HEK293 (cell line): ENCODE measurements around the gene DOCK4.

ENCODE experiments used
- CTCF ChIA-PET: fragments of 350-600 bp; formaldehyde crosslinking; extraction: SDS; loops from one replicate; lab custom pipeline; 2021; ENCODE audit warnings: antibody characterized with exemption; lab: Yijun Ruan, JAX
- POLR2A ChIA-PET: fragments of 300-600 bp; formaldehyde crosslinking; extraction: SDS; loops from one replicate; lab custom pipeline; 2020; ENCODE audit warnings: antibody characterized with exemption, inconsistent platforms; lab: Yijun Ruan, JAX
- H3K27ac ChIP-seq: fragments of 200-500 bp; sonication (Bioruptor generic); 2 replicates; pipeline ENCODE4 v1.5.1; 2014; ENCODE audit warnings: low read depth, low read length, control low read depth, inconsistent platforms; ENCODE audit errors: extremely low read depth
- H3K36me3 ChIP-seq, 2 experiments: fragments of 200-500 bp in 1 of 2; sonication (Bioruptor generic) in 1 of 2; 1 replicate in 1 of 2; 2 replicates in 1 of 2; pipeline ENCODE4 v1.5.1; 2014 to 2017; ENCODE audit warnings: inconsistent platforms in 2 of 2, low read length in 2 of 2; ENCODE audit not compliant: control insufficient read depth in 2 of 2, insufficient read depth in 1 of 2
- H3K4me1 ChIP-seq: fragments of 200-500 bp; sonication (Bioruptor generic); 2 replicates; pipeline ENCODE4 v1.5.1; 2014; ENCODE audit warnings: mild to moderate bottlenecking, low read length, inconsistent platforms; ENCODE audit not compliant: control insufficient read depth, insufficient read depth
- H3K4me3 ChIP-seq: 2 replicates; pipeline ENCODE4 v1.5.1; 2011; ENCODE audit warnings: low read depth, mild to moderate bottlenecking, control low read depth, low read length, moderate library complexity
- H3K9me3 ChIP-seq: fragments of 200-500 bp; sonication (Bioruptor generic); 2 replicates; pipeline ENCODE4 v1.5.1; 2014; ENCODE audit warnings: low read depth, low read length, inconsistent platforms; ENCODE audit not compliant: control insufficient read depth, insufficient read depth
- HOXD13 ChIP-seq: sonication (generic); formaldehyde crosslinking; IDR thresholded peaks from 2 replicates; pipeline ENCODE4 v1.8.0; 2022; ENCODE audit warnings: missing genetic modification reagents, borderline replicate concordance
- KLF9 ChIP-seq: fragments of 450-650 bp; formaldehyde crosslinking; IDR thresholded peaks from 2 replicates; pipeline ENCODE4 v1.5.1; 2016; ENCODE audit warnings: missing biosample characterization, missing genetic modification characterization, low read depth
- SP7 ChIP-seq: fragments of 450-650 bp; formaldehyde crosslinking; IDR thresholded peaks from 2 replicates; pipeline ENCODE4 v1.5.1; 2016; ENCODE audit warnings: missing biosample characterization, missing genetic modification characterization
- WT1 ChIP-seq: fragments of 450-650 bp; formaldehyde crosslinking; IDR thresholded peaks from 2 replicates; pipeline ENCODE4 v1.5.1; 2016; ENCODE audit warnings: missing biosample characterization, missing genetic modification characterization
- ZBTB10 ChIP-seq: fragments of 450-650 bp; formaldehyde crosslinking; IDR thresholded peaks from 2 replicates; pipeline ENCODE4 v1.5.1; 2016; ENCODE audit warnings: missing biosample characterization, missing genetic modification characterization
- ZBTB44 ChIP-seq: fragments of 450-650 bp; IDR thresholded peaks from 2 replicates; pipeline ENCODE4 v1.5.1; 2018; ENCODE audit warnings: missing biosample characterization, mild to moderate bottlenecking, missing genetic modification characterization
- ZBTB7A ChIP-seq: fragments of 450-650 bp; formaldehyde crosslinking; IDR thresholded peaks from 2 replicates; pipeline ENCODE4 v1.5.1; 2016; ENCODE audit warnings: low read depth, missing biosample characterization, missing genetic modification characterization
- ZBTB8A ChIP-seq: fragments of 450-650 bp; formaldehyde crosslinking; IDR thresholded peaks from 2 replicates; pipeline ENCODE4 v1.5.1; 2016; ENCODE audit warnings: missing biosample characterization, missing genetic modification characterization
- ZNF132 ChIP-seq: fragments of 450-650 bp; formaldehyde crosslinking; IDR thresholded peaks from 2 replicates; pipeline ENCODE4 v1.5.1; 2017; ENCODE audit warnings: missing biosample characterization, missing genetic modification characterization, borderline replicate concordance
- ZNF140 ChIP-seq: fragments of 450-650 bp; formaldehyde crosslinking; IDR thresholded peaks from 2 replicates; pipeline ENCODE4 v1.5.1; 2016; ENCODE audit warnings: missing biosample characterization, missing genetic modification characterization
- ZNF146 ChIP-seq: fragments of 450-650 bp; formaldehyde crosslinking; IDR thresholded peaks from 2 replicates; pipeline ENCODE4 v1.5.1; 2016; ENCODE audit warnings: missing biosample characterization, missing genetic modification characterization
- ZNF174 ChIP-seq: fragments of 450-650 bp; formaldehyde crosslinking; IDR thresholded peaks from 2 replicates; pipeline ENCODE4 v1.5.0; 2017; ENCODE audit warnings: missing biosample characterization, mild to moderate bottlenecking, missing genetic modification characterization
- ZNF18 ChIP-seq: fragments of 450-650 bp; formaldehyde crosslinking; IDR thresholded peaks from 2 replicates; pipeline ENCODE4 v1.5.1; 2016; ENCODE audit warnings: missing biosample characterization, missing genetic modification characterization
- ZNF404 ChIP-seq: fragments of 450-650 bp; formaldehyde crosslinking; IDR thresholded peaks from 2 replicates; pipeline ENCODE4 v1.5.1; 2017; ENCODE audit warnings: missing biosample characterization, missing genetic modification characterization
- ZNF416 ChIP-seq: fragments of 450-650 bp; formaldehyde crosslinking; IDR thresholded peaks from 2 replicates; pipeline ENCODE4 v1.5.1; 2016; ENCODE audit warnings: missing biosample characterization, missing genetic modification characterization
- ZNF549 ChIP-seq: fragments of 450-650 bp; IDR thresholded peaks from 2 replicates; pipeline ENCODE4 v1.5.1; 2018; ENCODE audit warnings: missing biosample characterization, missing genetic modification characterization, mild to moderate bottlenecking, inconsistent platforms, moderate library complexity
- ZNF558 ChIP-seq: fragments of 450-650 bp; formaldehyde crosslinking; IDR thresholded peaks from 2 replicates; pipeline ENCODE4 v1.5.1; 2016; ENCODE audit warnings: missing biosample characterization, missing genetic modification characterization
- ZNF580 ChIP-seq: fragments of 450-650 bp; formaldehyde crosslinking; IDR thresholded peaks from 2 replicates; pipeline ENCODE4 v1.5.1; 2016; ENCODE audit warnings: missing biosample characterization, missing genetic modification characterization
- ZNF596 ChIP-seq: fragments of 450-650 bp; IDR thresholded peaks from 2 replicates; pipeline ENCODE4 v1.5.0; 2018; ENCODE audit warnings: missing biosample characterization, mild to moderate bottlenecking, missing genetic modification characterization, moderate library complexity
- ZNF747 ChIP-seq: fragments of 450-650 bp; formaldehyde crosslinking; IDR thresholded peaks from 2 replicates; pipeline ENCODE4 v1.5.1; 2016; ENCODE audit warnings: missing biosample characterization, missing genetic modification characterization
- ZNF76 ChIP-seq: fragments of 450-650 bp; formaldehyde crosslinking; IDR thresholded peaks from 2 replicates; pipeline ENCODE4; 2016; ENCODE audit warnings: low read depth, missing biosample characterization, missing genetic modification characterization, borderline replicate concordance
- ZNF768 ChIP-seq: fragments of 450-650 bp; formaldehyde crosslinking; IDR thresholded peaks from 2 replicates; pipeline ENCODE4 v1.5.1; 2018; ENCODE audit warnings: missing biosample characterization, mild to moderate bottlenecking, missing genetic modification characterization
- ZNF785 ChIP-seq: fragments of 450-650 bp; formaldehyde crosslinking; IDR thresholded peaks from 2 replicates; pipeline ENCODE4 v1.5.1; 2016; ENCODE audit warnings: missing biosample characterization, missing genetic modification characterization
- ZSCAN23 ChIP-seq: fragments of 450-650 bp; formaldehyde crosslinking; IDR thresholded peaks from 2 replicates; pipeline ENCODE4 v1.5.1; 2016; ENCODE audit warnings: missing biosample characterization, missing genetic modification characterization

The DOCK4 gene

GRCh38 chr7:112115880-112116279, 90.3 kb downstream of the DOCK4 start:
- TF ChIP-seq ZNF174 (no peak), ZNF596 (tag by site-specific recombination) (no peak), ZNF768 (tag by site-specific recombination) (no peak), ZNF404 (tag by site-specific recombination) (no peak), ZNF747 (tag by site-specific recombination) (no peak), ZBTB44 (tag by site-specific recombination) (no peak), ZSCAN23 (tag by site-specific recombination) (no peak), ZNF416 (tag by site-specific recombination) (no peak), SP7 (tag by site-specific recombination) (no peak), ZNF18 (tag by site-specific recombination) (no peak), ZNF132 (tag by site-specific recombination) (no peak), ZNF785 (tag by site-specific recombination) (no peak)
- TF ChIP-seq, all 188 proteins: peak for 0
- Histone ChIP-seq H3K4me1 (no peaks in the 10 kb centered on the region), H3K9me3 (no peaks in the 10 kb centered on the region), H3K27ac (no peak overlapping the region), H3K4me3 (no peak overlapping the region), H3K36me3 (no peaks in the 10 kb centered on the region)
- ChIA-PET CTCF (no interaction called here), POLR2A (no interaction called here)

GRCh38 chr7:112113913-112114575, 92.2 kb downstream of the DOCK4 start:
- Histone ChIP-seq H3K4me1 (peaks cover 3% of the 10 kb centered on the region), H3K27ac (no peak overlapping the region), H3K36me3 (no peaks in the 10 kb centered on the region), H3K9me3 (no peaks in the 10 kb centered on the region), H3K4me3 (no peak overlapping the region)
- POLR2A ChIA-PET: no interaction called here
- CTCF ChIA-PET: interaction anchor here (0.7 kb wide), 1 partner anchor 25 kb away, joined by 4 read pairs; no protein-coding TSS in a partner anchor
- TF ChIP-seq ZBTB8A (tag by site-specific recombination) (no peak), ZNF416 (tag by site-specific recombination) (no peak), ZNF558 (no peak), ZBTB7A (no peak), ZNF76 (tag by site-specific recombination) (no peak), HOXD13 (CRISPR knock-in tag) (no peak), ZNF146 (no peak), ZNF549 (tag by site-specific recombination) (no peak), WT1 (no peak), ZBTB10 (tag by site-specific recombination) (no peak), ZNF140 (tag by site-specific recombination) (no peak), ZSCAN23 (tag by site-specific recombination) (no peak), ZNF580 (tag by site-specific recombination) (no peak), KLF9 (no peak)
